ENCODE data around the gene SLC35E1.
"Not testable (repeated sequence)": the region's sequence is repeated elsewhere in the genome, so short reads cannot be mapped to it uniquely, and the experiment has no call there.

The SLC35E1 gene

GRCh38 chr19:16566161-16566560 is 6.1 kb downstream of the SLC35E1 start:
- TF ChIP-seq POLR2A (IDR thresholded peaks at IDR 0.05; ENCODE audit: low read depth, low read length): no peak
- no peak for FAIRE-seq
- DNase-seq (ENCODE audit: insufficient read length, low spot score): no peak

GRCh38 chr19:16564842-16565241 is 7.4 kb downstream of the SLC35E1 start:
- DNase-seq (ENCODE audit: insufficient read length, low spot score) (no peak), FAIRE-seq (no peak)
- no peak for TF ChIP-seq POLR2A (IDR thresholded peaks at IDR 0.05; ENCODE audit: low read depth, low read length)

- FAIRE-seq (no peak), DNase-seq (ENCODE audit: insufficient read length, low spot score) (no peak)
- TF ChIP-seq POLR2A (IDR thresholded peaks at IDR 0.05; ENCODE audit: low read depth, low read length): no peak
These were observed 9.6 kb downstream of the SLC35E1 start for GRCh38 chr19:16562608-16563025.

DNA sequence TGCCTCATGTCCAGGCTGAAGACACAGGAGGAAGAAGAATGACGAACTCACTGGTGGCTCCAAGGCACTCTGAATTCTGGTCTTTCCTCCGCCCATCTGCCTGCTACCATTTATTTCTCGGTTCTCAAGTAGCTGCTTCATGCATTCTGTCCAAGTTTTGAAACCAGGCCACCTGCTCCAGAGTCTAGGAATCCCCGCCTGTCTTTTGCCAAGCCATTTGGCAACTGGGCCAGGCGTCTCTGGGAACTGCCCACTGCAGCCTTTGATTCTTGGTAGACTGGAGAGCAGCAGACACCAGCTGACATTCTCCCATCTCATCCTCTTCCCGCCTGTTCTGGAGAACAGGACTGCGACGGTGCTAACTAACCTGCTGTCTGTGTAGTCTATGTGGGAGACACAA is 10.8 kb downstream of the SLC35E1 start:
- TF ChIP-seq POLR2A (IDR thresholded peaks at IDR 0.05; ENCODE audit: low read depth, low read length): no peak
- FAIRE-seq (no peak), DNase-seq (ENCODE audit: insufficient read length, low spot score) (no peak)

- DNase-seq (ENCODE audit: insufficient read length, low spot score): no peak
- no peak for TF ChIP-seq POLR2A (IDR thresholded peaks at IDR 0.05; ENCODE audit: low read depth, low read length)
- FAIRE-seq: no peak
These were observed 12.4 kb downstream of the SLC35E1 start for GRCh38 chr19:16559780-16560276.

DNA sequence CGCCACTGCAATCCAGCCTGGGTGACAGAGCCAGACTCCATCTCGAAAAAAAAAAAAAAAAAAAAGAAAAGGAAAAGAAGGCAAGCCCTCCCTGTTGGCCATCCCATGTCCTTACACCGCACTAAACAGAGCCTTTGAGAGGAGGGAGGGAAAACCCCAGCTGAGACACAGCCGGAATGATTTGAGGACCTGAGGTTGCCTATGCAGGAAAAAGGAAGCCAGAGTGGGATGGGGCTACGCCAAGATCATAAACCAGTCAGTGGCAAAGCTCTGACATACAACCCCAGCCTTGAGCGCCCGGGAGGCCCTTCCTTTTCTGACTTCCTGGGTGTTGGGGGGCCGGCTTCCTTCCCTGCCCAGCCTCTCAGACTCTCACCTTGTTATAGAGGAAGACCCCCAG is 17.4 kb downstream of the SLC35E1 start:
- FAIRE-seq: no peak
- TF ChIP-seq POLR2A (IDR thresholded peaks at IDR 0.05; ENCODE audit: low read depth, low read length): no peak
- no peak for DNase-seq (ENCODE audit: insufficient read length, low spot score)

- not testable (repeated sequence) for FAIRE-seq; DNase-seq (ENCODE audit: insufficient read length, low spot score)
These were observed 20.3 kb downstream of the SLC35E1 start for GRCh38 chr19:16551902-16552301.

DNA sequence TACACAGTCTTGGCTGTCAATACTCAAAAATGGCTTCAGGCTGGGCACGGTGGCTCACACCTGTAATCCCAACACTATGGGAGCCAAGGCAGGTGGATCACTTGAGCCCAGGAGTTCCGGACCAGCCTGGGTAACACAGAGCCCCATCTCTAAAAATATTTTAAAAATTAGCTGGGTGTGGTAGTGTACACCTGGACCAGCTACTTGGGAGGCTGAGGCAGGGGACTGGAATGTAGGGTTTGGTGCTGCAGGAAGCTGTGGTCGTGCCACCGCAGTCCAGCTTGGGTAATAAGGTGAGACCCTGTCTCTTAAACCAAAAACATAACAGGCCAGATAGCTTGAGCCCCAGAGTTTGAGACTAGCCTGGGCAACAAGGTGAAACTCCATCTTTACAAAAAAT is 23.3 kb downstream of the SLC35E1 start:
- no peak for FAIRE-seq
- TF ChIP-seq POLR2A (IDR thresholded peaks at IDR 0.05; ENCODE audit: low read depth, low read length): no peak

GRCh38 chr19:16544473-16545231 is 27.6 kb downstream of the SLC35E1 start:
- DNase-seq (ENCODE audit: insufficient read length, low spot score): no peak
- TF ChIP-seq POLR2A (IDR thresholded peaks at IDR 0.05; ENCODE audit: low read depth, low read length): no peak
- FAIRE-seq: no peak

More for the DNA sequence above, 23.3 kb downstream of the SLC35E1 start:
- DNase-seq (ENCODE audit: insufficient read length, low spot score): no peak

- not testable (repeated sequence) for FAIRE-seq; DNase-seq (ENCODE audit: insufficient read length, low spot score)
These were observed 28.5 kb downstream of the SLC35E1 start for GRCh38 chr19:16543734-16544133.

- no peak for TF ChIP-seq POLR2A (IDR thresholded peaks at IDR 0.05; ENCODE audit: low read depth, low read length)
- DNase-seq (ENCODE audit: insufficient read length, low spot score): no peak
- FAIRE-seq: no peak
These were observed 29.2 kb downstream of the SLC35E1 start for GRCh38 chr19:16542910-16543472.

DNA sequence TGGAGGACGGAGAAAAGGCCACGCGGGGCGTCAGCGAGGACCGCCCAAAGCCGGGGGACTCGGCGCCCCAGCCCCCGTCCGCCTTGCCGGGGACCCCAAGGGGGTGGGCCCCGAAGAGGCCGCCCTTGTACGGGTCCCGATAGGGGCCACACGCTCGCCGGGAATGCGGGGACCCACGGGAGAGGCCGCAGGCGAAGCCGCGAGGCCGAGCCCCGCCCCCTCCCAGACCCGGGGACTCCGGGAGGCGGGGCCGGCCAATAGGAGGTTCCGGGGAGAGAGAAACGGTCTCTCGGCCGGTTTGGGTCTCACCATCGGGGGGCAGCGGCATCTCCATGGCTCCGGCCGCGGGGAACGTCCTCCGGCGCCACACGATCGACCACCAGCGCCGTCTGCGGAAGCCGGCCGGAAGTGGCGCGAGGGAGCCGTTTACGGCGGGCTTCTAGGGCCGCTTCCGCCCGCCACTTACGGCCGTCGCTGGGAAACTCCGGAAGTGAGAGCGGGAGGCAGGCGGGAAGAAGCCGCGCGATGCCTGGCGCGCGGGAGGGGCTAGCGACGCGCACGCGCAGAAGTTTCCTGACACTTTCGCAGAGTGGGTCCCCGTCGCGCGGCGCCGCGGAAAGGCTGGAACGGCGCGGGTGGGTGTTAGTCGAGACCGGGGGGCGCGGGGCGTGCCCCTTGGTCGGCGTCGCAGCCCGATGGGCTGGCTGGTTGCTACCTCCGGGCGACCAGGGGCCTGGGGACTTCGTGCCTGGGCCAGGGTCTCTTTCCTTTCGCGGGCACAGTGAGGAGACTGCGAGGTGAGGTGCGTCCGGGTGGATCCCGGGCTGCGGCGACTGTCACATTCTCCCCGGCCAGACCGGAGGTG is 29.9 kb downstream of the SLC35E1 start, which contains the start of gene CHERP:
CHERP (minus strand) TSS at position 393 of the 865 bp plus-strand sequence; CDS start at position 334, 59 bp downstream.
- DNase-seq (ENCODE audit: insufficient read length, low spot score): peak; percentile 93
- no peak for FAIRE-seq
- TF ChIP-seq POLR2A (IDR thresholded peaks at IDR 0.05; ENCODE audit: low read depth, low read length): peak; percentile 91

DNA sequence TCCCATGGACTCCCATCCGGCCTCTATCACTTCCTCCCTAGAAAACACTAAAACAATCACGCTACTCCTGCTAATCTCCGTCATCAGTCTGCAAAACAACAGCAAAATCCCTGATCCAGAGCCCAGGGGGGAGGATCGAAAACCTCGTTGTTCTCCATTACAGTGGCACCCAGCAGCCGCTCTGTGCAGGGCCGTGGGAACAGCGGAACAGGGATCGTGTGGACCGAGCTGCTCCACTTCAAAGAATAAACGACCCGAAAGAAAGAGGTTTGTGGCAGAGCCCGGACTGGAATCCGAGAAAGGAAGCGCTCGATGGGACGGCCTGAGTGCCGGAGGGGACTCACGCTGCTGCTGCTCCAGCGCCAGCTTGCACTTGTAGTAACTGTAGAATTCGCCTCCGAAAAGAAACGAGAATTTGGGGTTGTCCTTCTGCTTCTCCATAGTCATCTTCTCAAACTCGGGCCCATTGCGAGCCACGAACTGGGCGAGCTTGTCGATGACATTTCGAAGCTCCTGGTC is 30.6 kb downstream of the SLC35E1 start:
- no peak for FAIRE-seq
- no peak for TF ChIP-seq POLR2A (IDR thresholded peaks at IDR 0.05; ENCODE audit: low read depth, low read length)
- no peak for DNase-seq (ENCODE audit: insufficient read length, low spot score)

GRCh38 chr19:16540948-16541347 is 31.3 kb downstream of the SLC35E1 start:
- TF ChIP-seq POLR2A (IDR thresholded peaks at IDR 0.05; ENCODE audit: low read depth, low read length): no peak
- DNase-seq (ENCODE audit: insufficient read length, low spot score) (no peak), FAIRE-seq (no peak)
